GM12891 (cell line): ENCODE data around the gene DUOX2.

ENCODE experiments used
- PAX5 ChIP-seq: IDR thresholded peaks from 2 replicates; pipeline ENCODE4 v1.6.1; 2011; ENCODE audit warnings: low read length, moderate library complexity, mild to moderate bottlenecking; ENCODE audit not compliant: insufficient read depth, severe bottlenecking
- POLR2A ChIP-seq: IDR thresholded peaks from 2 replicates; pipeline ENCODE4 v1.6.1; 2011; ENCODE audit warnings: low read depth, low read length, control low read depth
- POLR2AphosphoS5 ChIP-seq: IDR thresholded peaks from 2 replicates; pipeline ENCODE4 v1.6.1; 2011; ENCODE audit warnings: low read depth, low read length, control low read depth

DNA sequence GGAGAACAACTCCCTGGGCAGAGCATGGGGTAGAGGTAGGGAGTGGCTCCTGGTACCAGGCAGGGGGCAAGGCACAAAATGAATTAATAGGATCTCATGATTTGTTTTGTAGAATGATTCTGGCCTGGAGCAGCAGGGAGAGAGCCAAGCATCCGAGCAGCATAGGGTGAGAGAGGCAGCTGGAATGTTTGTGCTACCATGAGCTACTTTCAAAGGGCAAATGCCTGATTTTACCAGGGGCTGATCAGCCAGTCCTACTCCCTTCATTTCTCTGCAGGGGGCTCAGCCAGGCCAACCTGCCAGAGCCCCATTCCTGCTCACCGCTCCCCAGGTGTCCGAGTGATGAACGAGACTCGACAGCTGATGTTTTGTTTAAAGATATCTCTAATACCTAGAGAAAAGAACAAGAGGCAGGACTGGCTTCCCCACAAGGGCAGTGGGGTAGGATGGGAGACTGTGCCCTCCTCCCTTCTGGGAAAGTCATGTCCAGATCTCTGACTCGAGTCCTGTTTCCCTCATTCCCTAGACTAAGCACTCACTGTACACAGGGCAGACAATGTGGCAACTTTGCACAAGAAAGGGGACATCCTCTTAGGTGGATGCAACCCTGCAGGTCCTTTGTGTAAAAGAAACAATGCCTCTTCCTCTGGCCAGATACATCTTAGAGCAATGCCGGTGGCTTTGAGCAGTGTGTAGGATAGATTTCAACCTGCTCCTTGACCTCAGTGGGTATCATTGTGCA is 12.9 kb downstream of the DUOX2 start:
- TF ChIP-seq POLR2AphosphoS5 (no peak), POLR2A (no peak), PAX5 (no peak)
